Raji (cell line): ENCODE measurements around the gene NFAM1.

Experiments
- POLR2A ChIP-seq: IDR thresholded peaks from 2 replicates; pipeline ENCODE4 v1.6.1; 2011; ENCODE audit warnings: low read depth, low read length, control low read depth; ENCODE audit not compliant: insufficient read depth

The NFAM1 gene

GRCh38 chr22:42408810-42409529 lies 23.2 kb downstream of the NFAM1 start:
- no peak for TF ChIP-seq POLR2A

GRCh38 chr22:42408276-42408675 lies 23.9 kb downstream of the NFAM1 start:
- no peak for TF ChIP-seq POLR2A

GRCh38 chr22:42404266-42404665 lies 27.9 kb downstream of the NFAM1 start:
- no peak for TF ChIP-seq POLR2A

GRCh38 chr22:42401535-42402334 lies 30.5 kb downstream of the NFAM1 start:
- TF ChIP-seq POLR2A, result no peak

- no peak for TF ChIP-seq POLR2A
These were observed 31.2 kb downstream of the NFAM1 start for GRCh38 chr22:42400811-42401534.

- no peak for TF ChIP-seq POLR2A
These were observed 32.6 kb downstream of the NFAM1 start for GRCh38 chr22:42399315-42400271.

GRCh38 chr22:42397332-42398249 lies 34.6 kb downstream of the NFAM1 start:
- TF ChIP-seq POLR2A, result peak; percentile 25; the same call in 1 of the 2 replicates

GRCh38 chr22:42396621-42397331 lies 35.4 kb downstream of the NFAM1 start:
- TF ChIP-seq POLR2A, result peak; percentile 31; the same call in 1 of the 2 replicates

- no peak for TF ChIP-seq POLR2A
These were observed 43.1 kb downstream of the NFAM1 start for GRCh38 chr22:42389143-42389542.

- TF ChIP-seq POLR2A, result no peak
These were observed 43.9 kb downstream of the NFAM1 start for GRCh38 chr22:42388130-42388797.

GRCh38 chr22:42387631-42388030 lies 44.6 kb downstream of the NFAM1 start:
- TF ChIP-seq POLR2A, result no peak

GRCh38 chr22:42385696-42386095 lies 46.5 kb downstream of the NFAM1 start:
- no peak for TF ChIP-seq POLR2A

- no peak for TF ChIP-seq POLR2A
These were observed 47.7 kb downstream of the NFAM1 start for GRCh38 chr22:42384506-42384905.
